Liver (tissue), 9 donors: Measurements from ENCODE around the gene TPPP3. TPM values are rescaled to one million over a fixed set of nuclear protein-coding genes. Genes with fewer than 3 reads are reported as not detected.
"Not testable (repeated sequence)": the region's sequence is repeated elsewhere in the genome, so short reads cannot be mapped to it uniquely, and the experiment has no call there.

Experiments used
- DNase-seq: peaks from one replicate; pipeline ENCODE4 v3.0.0-alpha.2; 2017; ENCODE audit warnings: low spot score
- H3K27ac ChIP-seq, 2 donors: one replicate each; pipeline ENCODE4 v1.7.0; 2013; ENCODE audit warnings: inconsistent platforms in 2 of 2, low read length in 2 of 2, control low read depth in 1 of 2, low read depth in 1 of 2, mild to moderate bottlenecking in 1 of 2
- H3K27me3 ChIP-seq, 4 donors: one replicate each; pipeline versions ENCODE4 v1.6.1 to v1.7.0; 2013; ENCODE audit warnings: low read length in 3 of 4, inconsistent platforms in 1 of 4, mild to moderate bottlenecking in 1 of 4, moderate library complexity in 1 of 4; ENCODE audit not compliant: control insufficient read depth in 4 of 4, insufficient read depth in 4 of 4
- H3K36me3 ChIP-seq, 4 donors: one replicate each; pipeline versions ENCODE4 v1.6.1 to v1.7.0; 2013; ENCODE audit warnings: low read length in 3 of 4, mild to moderate bottlenecking in 3 of 4, low read depth in 1 of 4, moderate library complexity in 1 of 4; ENCODE audit not compliant: control insufficient read depth in 4 of 4, insufficient read depth in 3 of 4
- H3K4me1 ChIP-seq, 4 donors: one replicate each; pipeline versions ENCODE4 v1.6.1 to v1.7.0; 2013; ENCODE audit warnings: low read length in 3 of 4, mild to moderate bottlenecking in 3 of 4, moderate library complexity in 1 of 4; ENCODE audit not compliant: control insufficient read depth in 4 of 4, insufficient read depth in 4 of 4
- H3K4me3 ChIP-seq, 3 donors: one replicate each; pipeline versions ENCODE4 v1.6.1 to v1.7.0; 2013; ENCODE audit warnings: low read length in 3 of 3, control low read depth in 1 of 3, low read depth in 1 of 3, mild to moderate bottlenecking in 1 of 3
- H3K9ac ChIP-seq, 2 donors: one replicate each; pipeline ENCODE4 v1.7.0; 2013; ENCODE audit warnings: low read length in 2 of 2, mild to moderate bottlenecking in 2 of 2, moderate library complexity in 2 of 2, control low read depth in 1 of 2, low read depth in 1 of 2
- H3K9me3 ChIP-seq, 4 donors: one replicate each; pipeline versions ENCODE4 v1.6.1 to v1.7.0; 2013; ENCODE audit warnings: low read length in 3 of 4; ENCODE audit not compliant: control insufficient read depth in 4 of 4
- EGR1 ChIP-seq, 2 donors: IDR thresholded peaks; 2 replicates each; pipeline ENCODE4 v1.6.1; 2016 to 2018; ENCODE audit warnings: antibody characterized with exemption in 2 of 2, low read depth in 2 of 2
- FOXA1 ChIP-seq: IDR thresholded peaks from 2 replicates; pipeline ENCODE4 v1.6.1; 2016; ENCODE audit warnings: antibody characterized with exemption
- FOXA2 ChIP-seq: IDR thresholded peaks from 2 replicates; pipeline ENCODE4 v1.6.1; 2016; ENCODE audit warnings: antibody characterized with exemption
- GABPA ChIP-seq, 2 donors: IDR thresholded peaks in 1 of 2; conservative IDR thresholded peaks in 1 of 2; 2 replicates each; pipeline ENCODE4 v1.6.1; 2016; ENCODE audit warnings: antibody characterized with exemption in 2 of 2, mild to moderate bottlenecking in 1 of 2, moderate library complexity in 1 of 2
- HNF4A ChIP-seq, 2 donors: conservative IDR thresholded peaks; 2 replicates each; pipeline ENCODE4 v1.6.1; 2016; ENCODE audit warnings: antibody characterized with exemption in 2 of 2, mild to moderate bottlenecking in 2 of 2
- HNF4G ChIP-seq: IDR thresholded peaks from 2 replicates; pipeline ENCODE4 v1.6.1; 2016; ENCODE audit warnings: antibody characterized with exemption
- JUND ChIP-seq, 2 donors: IDR thresholded peaks; 2 replicates each; pipeline ENCODE4 v1.6.1; 2016; ENCODE audit warnings: antibody characterized with exemption in 2 of 2
- NR2F2 ChIP-seq: IDR thresholded peaks from 2 replicates; pipeline ENCODE4 v1.6.1; 2016; ENCODE audit warnings: antibody characterized with exemption
- RAD21 ChIP-seq, 2 donors: IDR thresholded peaks; 2 replicates each; pipeline ENCODE4 v1.6.1; 2016; ENCODE audit warnings: antibody characterized with exemption in 2 of 2, mild to moderate bottlenecking in 2 of 2
- RXRA ChIP-seq, 2 donors: IDR thresholded peaks; 2 replicates each; pipeline ENCODE4 v1.6.1; 2017 to 2018; ENCODE audit warnings: antibody characterized with exemption in 2 of 2, mild to moderate bottlenecking in 1 of 2
- SP1 ChIP-seq: IDR thresholded peaks from 2 replicates; pipeline ENCODE4 v1.6.1; 2018; ENCODE audit warnings: antibody characterized with exemption, mild to moderate bottlenecking
- TAF1 ChIP-seq: conservative IDR thresholded peaks from 2 replicates; pipeline ENCODE4 v1.6.1; 2016; ENCODE audit warnings: antibody characterized with exemption, mild to moderate bottlenecking
- YY1 ChIP-seq: IDR thresholded peaks from 2 replicates; pipeline ENCODE4 v1.6.1; 2016; ENCODE audit warnings: antibody characterized with exemption, mild to moderate bottlenecking
- WGBS: extraction: QIAGEN DNeasy Blood & Tissue Kit; methylation state at CpG from one replicate; pipeline ENCODE4 v1.1.7; 2013; 5-methylcytosine and 5-hydroxymethylcytosine counted together
- polyA plus RNA-seq, 2 donors: library from polyadenylated mRNA; stranded (reverse) in 1 of 2; unstranded in 1 of 2; fragments of 200-250 nt in 1 of 2; fragments of >200 nt in 1 of 2; fragmentation: Nextera tagmentation in 1 of 2; extraction: Ambion mirVana in 1 of 2; gene quantifications; one replicate each; pipeline versions ENCODE4 v1.2.1 to v1.2.3, GENCODE V29; 2013 to 2015
- total RNA-seq, 2 donors: library from RNA; depleted of rRNA; stranded (reverse); fragments of >200 nt; gene quantifications; one replicate each; pipeline ENCODE4 v1.2.3, GENCODE V29; 2014
- TF ChIP-seq, protein P1 (sequence below): IDR thresholded peaks from 2 replicates; pipeline ENCODE4 v1.6.1; 2016; ENCODE audit warnings: antibody characterized with exemption
- TF ChIP-seq, protein P2 (sequence below): IDR thresholded peaks from 2 replicates; pipeline ENCODE4 v1.6.1; 2016; ENCODE audit warnings: antibody characterized with exemption, mild to moderate bottlenecking
- TF ChIP-seq, protein P3 (sequence below): fragments of 150-350 bp; IDR thresholded peaks from 2 replicates; pipeline ENCODE4 v1.5.1; 2017; ENCODE audit warnings: improper control_type of control experiment, low read depth, low read length; ENCODE audit not compliant: missing input control
- TF ChIP-seq, protein P4 (sequence below): IDR thresholded peaks from 2 replicates; pipeline ENCODE4 v1.6.1; 2016; ENCODE audit warnings: antibody characterized with exemption
- donor health status: healthy.
- donor health status: healthy.
- donor health status: healthy.
- donor health status: healthy.
- donor health status: healthy.

Gene TPPP3
- total and polyA plus RNA-seq, 4 donors, result 0.28 to 0.84 (median 0.55) TPM

DNA sequence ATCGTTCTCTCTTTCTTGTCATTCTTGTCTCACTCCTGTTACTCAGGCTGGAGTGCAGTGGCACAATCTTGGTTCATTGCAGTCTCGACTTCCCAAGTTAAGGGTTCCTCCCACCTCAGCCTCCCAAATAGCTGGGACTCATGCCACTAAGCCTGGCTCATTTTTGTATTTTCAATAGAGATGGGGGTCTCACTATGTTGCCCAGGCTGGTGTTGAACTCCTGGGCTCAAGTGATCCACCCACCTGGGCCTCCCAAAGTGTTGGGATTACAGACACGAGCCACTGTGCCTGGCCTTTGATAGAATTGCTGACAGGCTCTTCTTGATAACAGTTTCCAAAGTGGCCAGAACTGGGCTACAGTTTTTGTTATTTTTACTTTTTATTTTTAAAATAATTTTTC, 32.3 kb downstream of the TPPP3 start:
- TF ChIP-seq HNF4A (conservative IDR thresholded peaks at IDR 0.05) (no peak), TAF1 (no peak), RAD21 (IDR thresholded peaks at IDR 0.05) (no peak), NR2F2 (no peak), FOXA2 (no peak)
- TF ChIP-seq, protein P1, sequence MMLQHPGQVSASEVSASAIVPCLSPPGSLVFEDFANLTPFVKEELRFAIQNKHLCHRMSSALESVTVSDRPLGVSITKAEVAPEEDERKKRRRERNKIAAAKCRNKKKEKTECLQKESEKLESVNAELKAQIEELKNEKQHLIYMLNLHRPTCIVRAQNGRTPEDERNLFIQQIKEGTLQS, result no peak
- TF ChIP-seq, protein P2, sequence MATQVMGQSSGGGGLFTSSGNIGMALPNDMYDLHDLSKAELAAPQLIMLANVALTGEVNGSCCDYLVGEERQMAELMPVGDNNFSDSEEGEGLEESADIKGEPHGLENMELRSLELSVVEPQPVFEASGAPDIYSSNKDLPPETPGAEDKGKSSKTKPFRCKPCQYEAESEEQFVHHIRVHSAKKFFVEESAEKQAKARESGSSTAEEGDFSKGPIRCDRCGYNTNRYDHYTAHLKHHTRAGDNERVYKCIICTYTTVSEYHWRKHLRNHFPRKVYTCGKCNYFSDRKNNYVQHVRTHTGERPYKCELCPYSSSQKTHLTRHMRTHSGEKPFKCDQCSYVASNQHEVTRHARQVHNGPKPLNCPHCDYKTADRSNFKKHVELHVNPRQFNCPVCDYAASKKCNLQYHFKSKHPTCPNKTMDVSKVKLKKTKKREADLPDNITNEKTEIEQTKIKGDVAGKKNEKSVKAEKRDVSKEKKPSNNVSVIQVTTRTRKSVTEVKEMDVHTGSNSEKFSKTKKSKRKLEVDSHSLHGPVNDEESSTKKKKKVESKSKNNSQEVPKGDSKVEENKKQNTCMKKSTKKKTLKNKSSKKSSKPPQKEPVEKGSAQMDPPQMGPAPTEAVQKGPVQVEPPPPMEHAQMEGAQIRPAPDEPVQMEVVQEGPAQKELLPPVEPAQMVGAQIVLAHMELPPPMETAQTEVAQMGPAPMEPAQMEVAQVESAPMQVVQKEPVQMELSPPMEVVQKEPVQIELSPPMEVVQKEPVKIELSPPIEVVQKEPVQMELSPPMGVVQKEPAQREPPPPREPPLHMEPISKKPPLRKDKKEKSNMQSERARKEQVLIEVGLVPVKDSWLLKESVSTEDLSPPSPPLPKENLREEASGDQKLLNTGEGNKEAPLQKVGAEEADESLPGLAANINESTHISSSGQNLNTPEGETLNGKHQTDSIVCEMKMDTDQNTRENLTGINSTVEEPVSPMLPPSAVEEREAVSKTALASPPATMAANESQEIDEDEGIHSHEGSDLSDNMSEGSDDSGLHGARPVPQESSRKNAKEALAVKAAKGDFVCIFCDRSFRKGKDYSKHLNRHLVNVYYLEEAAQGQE, result no peak
- Histone ChIP-seq H3K4me1 (peaks cover 0 to 2% (median 0%) of the 10 kb centered on the region in 4 donors), H3K36me3 (no peaks in the 10 kb centered on the region), H3K27me3 (no peaks in the 10 kb centered on the region), H3K9ac (no peak overlapping the region), H3K4me3 (no peak overlapping the region), H3K27ac (no peak overlapping the region), H3K9me3 (no peaks in the 10 kb centered on the region)
- 84% methylated on average over 3 of the region's 3 CpGs for WGBS
- no peak for DNase-seq

DNA sequence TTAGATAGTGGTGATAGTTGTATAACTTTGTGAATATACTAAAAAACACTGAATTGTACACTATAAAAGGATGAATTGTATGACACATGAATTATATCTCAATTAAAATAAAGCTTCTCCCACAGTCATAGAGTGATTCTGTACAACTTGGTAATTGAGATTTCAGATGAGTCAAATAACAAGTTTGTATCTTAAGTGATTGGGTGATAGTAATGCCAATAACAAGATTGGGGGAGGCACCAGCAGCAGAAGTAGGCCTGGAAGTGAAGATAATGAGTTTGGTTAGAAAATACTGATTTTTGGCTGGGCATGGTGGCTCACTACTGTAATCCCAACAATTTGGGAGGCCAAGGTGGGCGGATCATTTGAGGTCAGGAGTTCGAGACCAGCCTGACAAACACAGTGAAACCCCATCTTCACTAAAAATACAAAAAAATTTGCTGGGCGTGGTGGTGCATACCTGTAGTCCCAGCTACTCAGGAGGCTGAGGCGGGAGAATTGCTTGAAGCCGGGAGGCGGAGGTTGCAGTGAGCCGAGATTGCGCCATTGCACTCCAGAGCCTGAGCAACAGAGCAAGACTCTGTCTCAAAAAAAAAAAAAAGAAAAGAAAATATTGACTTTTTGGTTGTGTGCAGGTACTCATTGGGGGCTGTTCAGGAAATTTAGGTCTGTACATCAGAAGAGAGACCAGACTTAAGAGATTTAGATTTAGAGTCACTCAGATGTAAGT, 33.6 kb downstream of the TPPP3 start:
- 88% methylated on average over 8 of the region's 8 CpGs for WGBS
- not testable (repeated sequence) for H3K4me1 ChIP-seq, DNase-seq, H3K27me3 ChIP-seq, H3K9me3 ChIP-seq, H3K36me3 ChIP-seq, H3K4me3 ChIP-seq, H3K9ac ChIP-seq, H3K27ac ChIP-seq

DNA sequence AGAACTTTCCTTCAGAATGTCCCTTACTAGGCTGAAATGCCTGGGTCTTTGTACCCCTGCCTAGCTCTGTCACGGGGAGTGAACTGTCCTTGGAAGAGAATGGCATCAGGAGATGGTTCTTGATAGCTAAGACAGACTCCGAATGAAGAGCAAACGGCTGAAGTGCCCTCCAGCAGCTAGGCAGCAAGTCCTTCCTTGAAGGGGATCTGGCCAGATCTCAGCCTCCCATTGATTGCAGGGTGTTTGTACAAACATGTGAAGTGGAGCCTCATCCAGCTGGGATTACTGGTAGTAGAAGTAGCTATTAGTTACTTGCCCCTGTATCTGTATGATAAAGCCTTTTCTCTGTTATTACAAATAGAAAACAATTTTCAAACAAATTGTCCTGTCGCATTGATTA, 35.7 kb downstream of the TPPP3 start:
- no peak for DNase-seq
- Histone ChIP-seq H3K27ac (no peak overlapping the region), H3K4me1 (no peaks in the 10 kb centered on the region), H3K36me3 (no peaks in the 10 kb centered on the region), H3K27me3 (no peaks in the 10 kb centered on the region), H3K9ac (no peak overlapping the region), H3K9me3 (no peaks in the 10 kb centered on the region), H3K4me3 (no peak overlapping the region)
- WGBS, result 65% methylated on average over 4 of the region's 4 CpGs
- TF ChIP-seq, protein P2, result no peak
- TF ChIP-seq, protein P3, sequence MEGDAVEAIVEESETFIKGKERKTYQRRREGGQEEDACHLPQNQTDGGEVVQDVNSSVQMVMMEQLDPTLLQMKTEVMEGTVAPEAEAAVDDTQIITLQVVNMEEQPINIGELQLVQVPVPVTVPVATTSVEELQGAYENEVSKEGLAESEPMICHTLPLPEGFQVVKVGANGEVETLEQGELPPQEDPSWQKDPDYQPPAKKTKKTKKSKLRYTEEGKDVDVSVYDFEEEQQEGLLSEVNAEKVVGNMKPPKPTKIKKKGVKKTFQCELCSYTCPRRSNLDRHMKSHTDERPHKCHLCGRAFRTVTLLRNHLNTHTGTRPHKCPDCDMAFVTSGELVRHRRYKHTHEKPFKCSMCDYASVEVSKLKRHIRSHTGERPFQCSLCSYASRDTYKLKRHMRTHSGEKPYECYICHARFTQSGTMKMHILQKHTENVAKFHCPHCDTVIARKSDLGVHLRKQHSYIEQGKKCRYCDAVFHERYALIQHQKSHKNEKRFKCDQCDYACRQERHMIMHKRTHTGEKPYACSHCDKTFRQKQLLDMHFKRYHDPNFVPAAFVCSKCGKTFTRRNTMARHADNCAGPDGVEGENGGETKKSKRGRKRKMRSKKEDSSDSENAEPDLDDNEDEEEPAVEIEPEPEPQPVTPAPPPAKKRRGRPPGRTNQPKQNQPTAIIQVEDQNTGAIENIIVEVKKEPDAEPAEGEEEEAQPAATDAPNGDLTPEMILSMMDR, result no peak
- no peak for TF ChIP-seq HNF4A (conservative IDR thresholded peaks at IDR 0.05)
- TF ChIP-seq TAF1, result no peak
- no peak for TF ChIP-seq JUND (IDR thresholded peaks at IDR 0.05)
- TF ChIP-seq FOXA1, result no peak
- TF ChIP-seq FOXA2, result no peak
- no peak for TF ChIP-seq HNF4G
- TF ChIP-seq, protein P1, result no peak
- TF ChIP-seq, protein P4, sequence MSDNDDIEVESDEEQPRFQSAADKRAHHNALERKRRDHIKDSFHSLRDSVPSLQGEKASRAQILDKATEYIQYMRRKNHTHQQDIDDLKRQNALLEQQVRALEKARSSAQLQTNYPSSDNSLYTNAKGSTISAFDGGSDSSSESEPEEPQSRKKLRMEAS, result no peak
- no peak for TF ChIP-seq NR2F2
- TF ChIP-seq RXRA (IDR thresholded peaks at IDR 0.05), result no peak
- TF ChIP-seq SP1, result no peak
- TF ChIP-seq GABPA (IDR thresholded peaks at IDR 0.05 in 1 of 2, conservative IDR thresholded peaks at IDR 0.05 in 1 of 2), result no peak
- no peak for TF ChIP-seq RAD21 (IDR thresholded peaks at IDR 0.05)
- no peak for TF ChIP-seq YY1
- TF ChIP-seq EGR1 (IDR thresholded peaks at IDR 0.05; ENCODE audit: low read depth in 2 of 2), result no peak
